ENCODE results near the gene ZNF213.

GRCh38 chr16:3180445-3180878 is 45.6 kb downstream of the ZNF213 start:
- TF ChIP-seq PATZ1 (CRISPR knock-in tag; IDR thresholded peaks at IDR 0.05; ENCODE audit: borderline replicate concordance) (no peak), CREB5 (CRISPR knock-in tag; IDR thresholded peaks at IDR 0.05; ENCODE audit: low read depth) (no peak), ZFP3 (CRISPR knock-in tag; IDR thresholded peaks at IDR 0.05) (no peak), ZNF8 (CRISPR knock-in tag; IDR thresholded peaks at IDR 0.05) (no peak), ZC3H10 (CRISPR knock-in tag; IDR thresholded peaks at IDR 0.05) (no peak), POU6F1 (CRISPR knock-in tag; IDR thresholded peaks at IDR 0.05; ENCODE audit: borderline replicate concordance, low read depth) (no peak), TSHZ2 (CRISPR knock-in tag; IDR thresholded peaks at IDR 0.05) (no peak)
